Skeletal muscle cell (primary cell): Measurements from ENCODE around the gene CLEC16A.

Experiments
- DNase-seq: peaks from one replicate; pipeline ENCODE4 v3.0.0-alpha.2; 2010; ENCODE audit warnings: low read depth
- H3K4me3 ChIP-seq: 2 replicates; pipeline ENCODE4 v1.5.1; 2011; ENCODE audit warnings: low read depth, mild to moderate bottlenecking, control low read depth, low read length, moderate library complexity

Gene CLEC16A

GRCh38 chr16:11194913-11195312, 250.5 kb downstream of the CLEC16A start:
- H3K4me3 ChIP-seq, result no peak overlapping the region
- DNase-seq, result no peak

- DNase-seq, result no peak
- H3K4me3 ChIP-seq, result no peak overlapping the region
Observed at GRCh38 chr16:11196286-11196828, 252.0 kb downstream of the CLEC16A start.

- DNase-seq, result no peak
- H3K4me3 ChIP-seq, result no peak overlapping the region
Observed at GRCh38 chr16:11198375-11198774, 254.0 kb downstream of the CLEC16A start.

GRCh38 chr16:11198828-11199227, 254.5 kb downstream of the CLEC16A start:
- no peak overlapping the region for H3K4me3 ChIP-seq
- DNase-seq, result no peak

- no peak for DNase-seq
- no peak overlapping the region for H3K4me3 ChIP-seq
Observed at GRCh38 chr16:11200592-11200991, 256.2 kb downstream of the CLEC16A start.

GRCh38 chr16:11201498-11202259, 257.3 kb downstream of the CLEC16A start:
- no peak for DNase-seq
- no peak overlapping the region for H3K4me3 ChIP-seq

- DNase-seq, result no peak
- no peak overlapping the region for H3K4me3 ChIP-seq
Observed at GRCh38 chr16:11202260-11203091, 258.1 kb downstream of the CLEC16A start.

- DNase-seq, result no peak
- H3K4me3 ChIP-seq, result no peak overlapping the region
Observed at GRCh38 chr16:11203111-11203623, 258.8 kb downstream of the CLEC16A start.

GRCh38 chr16:11204513-11205047, 260.2 kb downstream of the CLEC16A start:
- H3K4me3 ChIP-seq, result no peak overlapping the region
- DNase-seq, result no peak

- no peak for DNase-seq
- H3K4me3 ChIP-seq, result no peak overlapping the region
Observed at GRCh38 chr16:11205065-11205699, 260.8 kb downstream of the CLEC16A start.

- DNase-seq, result no peak
- no peak overlapping the region for H3K4me3 ChIP-seq
Observed at GRCh38 chr16:11205754-11206581, 261.6 kb downstream of the CLEC16A start.

GRCh38 chr16:11207646-11208045, 263.3 kb downstream of the CLEC16A start:
- no peak overlapping the region for H3K4me3 ChIP-seq
- DNase-seq, result no peak

- no peak for DNase-seq
- no peak overlapping the region for H3K4me3 ChIP-seq
Observed at GRCh38 chr16:11208916-11209665, 264.7 kb downstream of the CLEC16A start.

GRCh38 chr16:11210260-11210659, 265.9 kb downstream of the CLEC16A start:
- H3K4me3 ChIP-seq, result no peak overlapping the region
- DNase-seq, result no peak

GRCh38 chr16:11211061-11211976, 267.0 kb downstream of the CLEC16A start:
- DNase-seq, result no peak
- no peak overlapping the region for H3K4me3 ChIP-seq

- no peak for DNase-seq
- H3K4me3 ChIP-seq, result no peak overlapping the region
Observed at GRCh38 chr16:11211977-11212797, 267.8 kb downstream of the CLEC16A start.
